ENCODE measurements around the gene DSCAM.

The DSCAM gene

GRCh38 chr21:40047211-40047610 is 799.7 kb downstream of the DSCAM start:
- no peak for TF ChIP-seq TAF1 (IDR thresholded peaks at IDR 0.05; ENCODE audit: borderline replicate concordance, insufficient read depth, low read length)
- TF ChIP-seq FOXP2 (optimal IDR thresholded peaks at IDR 0.05; ENCODE audit: borderline replicate concordance, extremely low read depth, extremely low read length, insufficient read depth) = no peak
- no peak for TF ChIP-seq REST (IDR thresholded peaks at IDR 0.05; ENCODE audit: insufficient read depth in 1 of 2, low read depth in 2 of 2, low read length in 2 of 2)
- TF ChIP-seq SIN3A (IDR thresholded peaks at IDR 0.05; ENCODE audit: borderline replicate concordance, insufficient read depth, low read length) = no peak
- no peak for TF ChIP-seq POLR2AphosphoS5 (IDR thresholded peaks at IDR 0.05; ENCODE audit: low read depth, low read length)

- no peak for TF ChIP-seq TAF1 (IDR thresholded peaks at IDR 0.05; ENCODE audit: borderline replicate concordance, insufficient read depth, low read length)
- TF ChIP-seq REST (IDR thresholded peaks at IDR 0.05; ENCODE audit: insufficient read depth in 1 of 2, low read depth in 2 of 2, low read length in 2 of 2) = no peak
- no peak for TF ChIP-seq SIN3A (IDR thresholded peaks at IDR 0.05; ENCODE audit: borderline replicate concordance, insufficient read depth, low read length)
Observed at GRCh38 chr21:40043866-40044265, 803.1 kb downstream of the DSCAM start.

- TF ChIP-seq REST (IDR thresholded peaks at IDR 0.05; ENCODE audit: insufficient read depth in 1 of 2, low read depth in 2 of 2, low read length in 2 of 2) = no peak
- TF ChIP-seq FOXP2 (optimal IDR thresholded peaks at IDR 0.05; ENCODE audit: borderline replicate concordance, extremely low read depth, extremely low read length, insufficient read depth) = no peak
- TF ChIP-seq POLR2AphosphoS5 (IDR thresholded peaks at IDR 0.05; ENCODE audit: low read depth, low read length) = no peak
- TF ChIP-seq SIN3A (IDR thresholded peaks at IDR 0.05; ENCODE audit: borderline replicate concordance, insufficient read depth, low read length) = no peak
- no peak for TF ChIP-seq TAF1 (IDR thresholded peaks at IDR 0.05; ENCODE audit: borderline replicate concordance, insufficient read depth, low read length)
Observed at GRCh38 chr21:40043423-40043822, 803.5 kb downstream of the DSCAM start.

- TF ChIP-seq FOXP2 (optimal IDR thresholded peaks at IDR 0.05; ENCODE audit: borderline replicate concordance, extremely low read depth, extremely low read length, insufficient read depth) (no peak), TAF1 (IDR thresholded peaks at IDR 0.05; ENCODE audit: borderline replicate concordance, insufficient read depth, low read length) (no peak), SIN3A (IDR thresholded peaks at IDR 0.05; ENCODE audit: borderline replicate concordance, insufficient read depth, low read length) (no peak), REST (IDR thresholded peaks at IDR 0.05; ENCODE audit: insufficient read depth in 1 of 2, low read depth in 2 of 2, low read length in 2 of 2) (no peak), POLR2AphosphoS5 (IDR thresholded peaks at IDR 0.05; ENCODE audit: low read depth, low read length) (no peak)
Observed at GRCh38 chr21:40041446-40041845, 805.5 kb downstream of the DSCAM start.

GRCh38 chr21:40029888-40030287 is 817.1 kb downstream of the DSCAM start:
- no peak for TF ChIP-seq REST (IDR thresholded peaks at IDR 0.05; ENCODE audit: insufficient read depth in 1 of 2, low read depth in 2 of 2, low read length in 2 of 2)
- TF ChIP-seq TAF1 (IDR thresholded peaks at IDR 0.05; ENCODE audit: borderline replicate concordance, insufficient read depth, low read length) = no peak
- TF ChIP-seq SIN3A (IDR thresholded peaks at IDR 0.05; ENCODE audit: borderline replicate concordance, insufficient read depth, low read length) = no peak

All from PFSK-1 (cell line).